Measurements from ENCODE around the gene PLAAT4.
A peak's percentile ranks its signal among the peaks of the same experiment; 100 is the strongest.

Gene PLAAT4
- 1.2 to 4.8 (median 2.8) reads per million in 18 experiments for total RNA-seq

GRCh38 chr11:63536669-63537292 lies at the start of gene PLAAT4:
PLAAT4 (plus strand) TSS chr11:63536808; CDS start chr11:63536869, 61 bp downstream.
- peak; percentile 14 to 30 for DNase-seq

- peak in 1 of 2 donors; percentile 51 for DNase-seq
Measured at GRCh38 chr11:63488789-63489188, 47.8 kb upstream of the PLAAT4 start.

GRCh38 chr11:63489879-63490278 lies 46.7 kb upstream of the PLAAT4 start:
- DNase-seq = no peak

GRCh38 chr11:63490551-63491239 lies 45.9 kb upstream of the PLAAT4 start, which contains the start of gene PLAAT5:
PLAAT5 (minus strand) TSS chr11:63491167; CDS start chr11:63491034, 133 bp downstream.
- no peak for DNase-seq

GRCh38 chr11:63491240-63491587 lies 45.4 kb upstream of the PLAAT4 start:
- no peak for DNase-seq

GRCh38 chr11:63491636-63492372 lies 44.8 kb upstream of the PLAAT4 start:
- no peak for DNase-seq

GRCh38 chr11:63492441-63492840 lies 44.2 kb upstream of the PLAAT4 start:
- DNase-seq = no peak

- no peak for DNase-seq
Measured at GRCh38 chr11:63493127-63493526, 43.5 kb upstream of the PLAAT4 start.

- no peak for DNase-seq
Measured at GRCh38 chr11:63494975-63495374, 41.6 kb upstream of the PLAAT4 start.

- no peak for DNase-seq
Measured at GRCh38 chr11:63499874-63500273, 36.7 kb upstream of the PLAAT4 start.

- no peak for DNase-seq
Measured at GRCh38 chr11:63501236-63501635, 35.4 kb upstream of the PLAAT4 start.

GRCh38 chr11:63502252-63502820 lies 34.3 kb upstream of the PLAAT4 start:
- DNase-seq = no peak

- DNase-seq = peak; percentile 78 to 81
Measured at GRCh38 chr11:63503492-63503891, 33.1 kb upstream of the PLAAT4 start.

- no peak for DNase-seq
Measured at GRCh38 chr11:63504054-63504453, 32.6 kb upstream of the PLAAT4 start.

GRCh38 chr11:63504933-63505586 lies 31.5 kb upstream of the PLAAT4 start:
- DNase-seq = peak; percentile 24 to 33

GRCh38 chr11:63505857-63506528 lies 30.6 kb upstream of the PLAAT4 start, which contains the start of gene LGALS12:
LGALS12 (plus strand) TSS chr11:63506084; CDS start chr11:63506459, 375 bp downstream.
- peak; percentile 63 to 74 for DNase-seq

GRCh38 chr11:63506876-63507275 lies 29.7 kb upstream of the PLAAT4 start:
- DNase-seq = no peak

GRCh38 chr11:63507511-63507910 lies 29.1 kb upstream of the PLAAT4 start:
- DNase-seq = peak; percentile 26 to 45

GRCh38 chr11:63508009-63508408 lies 28.6 kb upstream of the PLAAT4 start:
- DNase-seq = peak; percentile 60 to 74

- DNase-seq = no peak
Measured at GRCh38 chr11:63508745-63509144, 27.9 kb upstream of the PLAAT4 start.

GRCh38 chr11:63510360-63511047 lies 26.1 kb upstream of the PLAAT4 start:
- DNase-seq = no peak
